ENCODE measurements around the gene TENM4. TPM values are rescaled to one million over a fixed set of nuclear protein-coding genes. Genes with fewer than 3 reads are reported as not detected.

The TENM4 gene
- polyA plus RNA-seq, 2 of the 4 experiments (the other 2 are of a cell fraction) = 0.06 to 0.31 TPM

GRCh38 chr11:78987748-78988147 is 453.1 kb downstream of the TENM4 start:
- TF ChIP-seq CBX2 (IDR thresholded peaks at IDR 0.05; ENCODE audit: borderline replicate concordance, low read depth) = no peak
- TF ChIP-seq USF2 (IDR thresholded peaks at IDR 0.05) = no peak
- no peak for TF ChIP-seq RFX5 (IDR thresholded peaks at IDR 0.05)
- no peak for TF ChIP-seq ELK1 (IDR thresholded peaks at IDR 0.05; ENCODE audit: low read depth, low read length)
- TF ChIP-seq SMC3 (IDR thresholded peaks at IDR 0.05) = no peak
- TF ChIP-seq PHF8 (IDR thresholded peaks at IDR 0.05; ENCODE audit: borderline replicate concordance, low read depth) = no peak
- TF ChIP-seq PBX3 (IDR thresholded peaks at IDR 0.05) = no peak
- no peak for TF ChIP-seq CBX8 (IDR thresholded peaks at IDR 0.05)
- TF ChIP-seq FOSB (CRISPR knock-in tag; IDR thresholded peaks at IDR 0.05) = no peak
- CTCF ChIA-PET = interaction anchor here (1.0 kb wide), 1 partner anchor 10 kb away, joined by 3 read pairs; no protein-coding TSS in a partner anchor

GRCh38 chr11:78986305-78986704 is 454.5 kb downstream of the TENM4 start:
- POLR2A ChIA-PET = no interaction called here

More at GRCh38 chr11:78987748-78988147, 453.1 kb downstream of the TENM4 start:
- FAIRE-seq (no peak), DNase-seq (ENCODE audit: low read depth in 1 of 2, low spot score in 1 of 2) (no peak), ATAC-seq (no peak)
- WGBS (ENCODE audit: missing lambda C conversion rate) = 73% methylated on average over 4 of the region's 4 CpGs
- no peak overlapping the region for H3K4me2 ChIP-seq
- no peaks in the 10 kb centered on the region for H3K9me3 ChIP-seq
- no peak overlapping the region for H3K27ac ChIP-seq
- POLR2A ChIA-PET = no interaction called here
- no peak overlapping the region for H3K4me3 ChIP-seq
- H3K4me1 ChIP-seq = no peaks in the 10 kb centered on the region

More at GRCh38 chr11:78986305-78986704, 454.5 kb downstream of the TENM4 start:
- H3K9me3 ChIP-seq = no peaks in the 10 kb centered on the region
- TF ChIP-seq KDM5A (IDR thresholded peaks at IDR 0.05) (no peak), EP300 (IDR thresholded peaks at IDR 0.05) (no peak), TFCP2L1 (CRISPR knock-in tag; IDR thresholded peaks at IDR 0.05) (no peak), CBX2 (IDR thresholded peaks at IDR 0.05; ENCODE audit: borderline replicate concordance, low read depth) (no peak), NFE2L2 (conservative IDR thresholded peaks at IDR 0.05; ENCODE audit: low read length) (no peak), JUNB (IDR thresholded peaks at IDR 0.05) (no peak), ESRRA (IDR thresholded peaks at IDR 0.05; ENCODE audit: borderline replicate concordance, low read length) (no peak), PHF8 (IDR thresholded peaks at IDR 0.05; ENCODE audit: borderline replicate concordance, low read depth) (no peak), HOXB13 (CRISPR knock-in tag; IDR thresholded peaks at IDR 0.05; ENCODE audit: low read depth) (no peak), RCOR1 (IDR thresholded peaks at IDR 0.05; ENCODE audit: low read depth, low read length) (no peak), USF2 (IDR thresholded peaks at IDR 0.05) (no peak), HEYL (CRISPR knock-in tag; IDR thresholded peaks at IDR 0.05) (no peak), MAZ (IDR thresholded peaks at IDR 0.05; ENCODE audit: borderline replicate concordance, low read depth, low read length) (no peak), ELK1 (IDR thresholded peaks at IDR 0.05; ENCODE audit: low read depth, low read length) (no peak), E2F6 (IDR thresholded peaks at IDR 0.05; ENCODE audit: borderline replicate concordance, low read depth) (no peak), HOXA7 (CRISPR knock-in tag; IDR thresholded peaks at IDR 0.05) (no peak), KDM1A (IDR thresholded peaks at IDR 0.05; ENCODE audit: low read depth) (no peak), FOSB (CRISPR knock-in tag; IDR thresholded peaks at IDR 0.05) (no peak), EHF (CRISPR knock-in tag; IDR thresholded peaks at IDR 0.05) (no peak)
- DNase-seq (ENCODE audit: low read depth in 1 of 2, low spot score in 1 of 2) (no peak), FAIRE-seq (no peak), ATAC-seq (no peak)
- no peak overlapping the region for H3K4me2 ChIP-seq
- H3K27ac ChIP-seq = no peak overlapping the region
- no peaks in the 10 kb centered on the region for H3K4me1 ChIP-seq
- no peak overlapping the region for H3K4me3 ChIP-seq
- WGBS (ENCODE audit: missing lambda C conversion rate) = 66% methylated on average over 8 of the region's 8 CpGs
- CTCF ChIA-PET = interaction anchor here (0.9 to 1.0 kb wide), 2 partner anchors 14 to 342 kb away, joined by 3 read pairs; no protein-coding TSS in a partner anchor
